HG02623 (cell line): ENCODE results near the gene RET.
A peak's percentile ranks its signal among the peaks of the same experiment; 100 is the strongest.

Experiments
- ATAC-seq: cut with Tn5 transposase; IDR thresholded peaks from one replicate; pipeline ENCODE4 v1.9.1; 2021; ENCODE audit warnings: moderate library complexity; ENCODE audit not compliant: unreplicated experiment

Gene RET

GRCh38 chr10:43119416-43120115 lies 42.7 kb downstream of the RET start:
- no peak for ATAC-seq

- ATAC-seq = no peak
These were observed 43.5 kb downstream of the RET start for GRCh38 chr10:43120116-43120928.

GRCh38 chr10:43120929-43121314 lies 44.1 kb downstream of the RET start:
- peak; percentile 89 for ATAC-seq

GRCh38 chr10:43121444-43121843 lies 44.6 kb downstream of the RET start:
- ATAC-seq = no peak

DNA sequence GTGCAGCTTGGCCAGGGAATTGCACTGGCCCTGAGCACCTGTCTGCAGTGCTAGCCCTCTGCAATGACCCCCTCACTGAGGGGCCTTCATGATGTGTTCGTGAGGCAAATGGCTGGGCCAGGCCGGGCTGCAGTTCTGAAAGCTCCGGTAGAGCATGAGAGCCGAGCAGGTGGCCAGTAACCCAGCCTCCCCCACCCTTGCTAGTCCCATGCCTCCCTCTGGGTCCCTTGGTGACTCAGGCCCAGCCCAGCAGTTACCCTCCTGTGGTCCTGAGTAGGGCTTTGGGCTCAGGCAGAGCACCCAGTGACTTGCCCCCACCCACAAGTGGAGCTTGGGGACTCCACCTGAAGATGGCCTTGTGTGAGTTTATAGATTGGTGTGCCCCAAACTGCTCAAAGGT lies 45.2 kb downstream of the RET start:
- ATAC-seq = no peak

- ATAC-seq = no peak
These were observed 46.0 kb downstream of the RET start for GRCh38 chr10:43122826-43123225.

GRCh38 chr10:43123361-43124093 lies 46.7 kb downstream of the RET start:
- no peak for ATAC-seq

- no peak for ATAC-seq
These were observed 47.2 kb downstream of the RET start for GRCh38 chr10:43124094-43124521.

- no peak for ATAC-seq
These were observed 47.9 kb downstream of the RET start for GRCh38 chr10:43124574-43125273.

DNA sequence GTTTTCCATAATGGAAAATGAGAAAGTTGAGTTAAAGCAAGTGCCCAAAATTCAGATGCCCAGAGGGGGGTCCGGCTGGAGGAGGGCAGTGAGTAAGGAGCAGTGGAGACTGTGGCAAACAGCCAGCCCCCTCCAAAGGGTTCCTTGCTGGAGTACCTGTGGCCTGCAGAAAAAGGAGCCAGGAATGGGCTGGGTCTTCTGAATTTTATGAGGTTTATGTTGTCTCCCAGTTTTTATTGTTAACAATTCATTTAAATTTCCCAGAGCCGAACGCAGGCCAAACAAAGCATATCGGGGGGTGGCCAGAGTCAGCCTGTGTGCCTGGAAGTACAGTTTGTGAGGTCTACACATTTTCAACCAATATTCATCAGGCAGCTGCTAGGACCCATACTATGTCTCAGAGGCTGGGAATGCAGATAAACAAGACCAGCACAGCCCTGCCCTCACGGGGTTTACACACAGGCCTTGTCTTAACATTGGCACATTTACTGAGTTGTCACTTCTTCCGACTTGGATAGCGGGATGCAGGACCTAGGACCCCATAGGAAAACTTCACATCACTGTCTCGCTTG lies 48.5 kb downstream of the RET start:
- ATAC-seq = no peak

DNA sequence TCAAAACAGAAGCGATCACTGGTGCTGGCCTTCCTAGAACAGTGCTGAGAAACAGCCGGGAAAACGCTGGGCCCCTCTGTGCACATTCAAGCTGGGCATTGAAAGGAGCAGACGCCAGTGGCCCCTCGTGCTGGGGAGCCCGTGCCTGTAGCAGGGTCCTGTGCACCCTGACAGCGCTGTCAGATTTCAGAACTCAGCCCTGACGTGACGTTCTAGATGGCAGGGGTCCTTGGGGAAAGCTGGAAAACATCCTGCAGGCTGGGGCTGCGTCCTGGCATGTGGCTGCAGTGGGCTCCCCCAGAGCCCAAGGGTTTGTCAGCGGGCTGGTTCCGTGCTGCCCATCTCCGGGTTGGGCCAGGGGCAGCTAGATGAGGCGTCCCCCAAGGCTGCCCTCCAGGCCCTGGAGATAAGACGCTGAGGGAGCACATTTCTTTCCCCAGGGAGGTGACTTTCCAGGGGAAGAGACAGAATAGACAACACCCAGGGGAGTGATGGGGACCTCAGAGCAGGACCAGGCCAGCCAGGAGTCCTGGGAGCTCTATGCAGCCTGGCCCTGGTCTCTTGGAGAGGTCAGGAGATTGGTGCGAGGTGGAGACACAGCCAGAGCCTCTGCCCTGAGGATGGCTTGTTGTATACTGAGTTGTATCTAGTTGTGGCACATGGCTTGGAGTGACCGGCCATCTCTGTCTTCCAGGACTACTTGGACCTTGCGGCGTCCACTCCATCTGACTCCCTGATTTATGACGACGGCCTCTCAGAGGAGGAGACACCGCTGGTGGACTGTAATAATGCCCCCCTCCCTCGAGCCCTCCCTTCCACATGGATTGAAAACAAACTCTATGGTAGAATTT lies 49.2 kb downstream of the RET start:
- no peak for ATAC-seq

DNA sequence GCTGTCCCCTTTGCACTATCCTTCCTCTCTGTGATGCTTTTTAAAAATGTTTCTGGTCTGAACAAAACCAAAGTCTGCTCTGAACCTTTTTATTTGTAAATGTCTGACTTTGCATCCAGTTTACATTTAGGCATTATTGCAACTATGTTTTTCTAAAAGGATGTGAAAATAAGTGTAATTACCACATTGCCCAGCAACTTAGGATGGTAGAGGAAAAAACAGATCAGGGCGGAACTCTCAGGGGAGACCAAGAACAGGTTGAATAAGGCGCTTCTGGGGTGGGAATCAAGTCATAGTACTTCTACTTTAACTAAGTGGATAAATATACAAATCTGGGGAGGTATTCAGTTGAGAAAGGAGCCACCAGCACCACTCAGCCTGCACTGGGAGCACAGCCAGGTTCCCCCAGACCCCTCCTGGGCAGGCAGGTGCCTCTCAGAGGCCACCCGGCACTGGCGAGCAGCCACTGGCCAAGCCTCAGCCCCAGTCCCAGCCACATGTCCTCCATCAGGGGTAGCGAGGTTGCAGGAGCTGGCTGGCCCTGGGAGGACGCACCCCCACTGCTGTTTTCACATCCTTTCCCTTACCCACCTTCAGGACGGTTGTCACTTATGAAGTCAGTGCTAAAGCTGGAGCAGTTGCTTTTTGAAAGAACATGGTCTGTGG lies 50.0 kb downstream of the RET start:
- ATAC-seq = no peak

- no peak for ATAC-seq
These were observed 50.6 kb downstream of the RET start for GRCh38 chr10:43127442-43127841.

DNA sequence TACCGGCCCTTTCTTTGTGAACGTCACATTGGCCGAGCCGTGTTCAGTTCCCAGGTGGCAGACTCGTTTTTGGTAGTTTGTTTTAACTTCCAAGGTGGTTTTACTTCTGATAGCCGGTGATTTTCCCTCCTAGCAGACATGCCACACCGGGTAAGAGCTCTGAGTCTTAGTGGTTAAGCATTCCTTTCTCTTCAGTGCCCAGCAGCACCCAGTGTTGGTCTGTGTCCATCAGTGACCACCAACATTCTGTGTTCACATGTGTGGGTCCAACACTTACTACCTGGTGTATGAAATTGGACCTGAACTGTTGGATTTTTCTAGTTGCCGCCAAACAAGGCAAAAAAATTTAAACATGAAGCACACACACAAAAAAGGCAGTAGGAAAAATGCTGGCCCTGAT lies 51.5 kb downstream of the RET start:
- ATAC-seq = no peak

DNA sequence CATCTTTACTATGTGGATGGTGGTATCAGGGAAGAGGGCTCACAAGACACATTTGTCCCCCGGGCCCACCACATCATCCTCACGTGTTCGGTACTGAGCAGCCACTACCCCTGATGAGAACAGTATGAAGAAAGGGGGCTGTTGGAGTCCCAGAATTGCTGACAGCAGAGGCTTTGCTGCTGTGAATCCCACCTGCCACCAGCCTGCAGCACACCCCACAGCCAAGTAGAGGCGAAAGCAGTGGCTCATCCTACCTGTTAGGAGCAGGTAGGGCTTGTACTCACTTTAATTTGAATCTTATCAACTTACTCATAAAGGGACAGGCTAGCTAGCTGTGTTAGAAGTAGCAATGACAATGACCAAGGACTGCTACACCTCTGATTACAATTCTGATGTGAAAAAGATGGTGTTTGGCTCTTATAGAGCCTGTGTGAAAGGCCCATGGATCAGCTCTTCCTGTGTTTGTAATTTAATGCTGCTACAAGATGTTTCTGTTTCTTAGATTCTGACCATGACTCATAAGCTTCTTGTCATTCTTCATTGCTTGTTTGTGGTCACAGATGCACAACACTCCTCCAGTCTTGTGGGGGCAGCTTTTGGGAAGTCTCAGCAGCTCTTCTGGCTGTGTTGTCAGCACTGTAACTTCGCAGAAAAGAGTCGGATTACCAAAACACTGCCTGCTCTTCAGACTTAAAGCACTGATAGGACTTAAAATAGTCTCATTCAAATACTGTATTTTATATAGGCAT lies 52.3 kb downstream of the RET start:
- peak; percentile 75 for ATAC-seq

DNA sequence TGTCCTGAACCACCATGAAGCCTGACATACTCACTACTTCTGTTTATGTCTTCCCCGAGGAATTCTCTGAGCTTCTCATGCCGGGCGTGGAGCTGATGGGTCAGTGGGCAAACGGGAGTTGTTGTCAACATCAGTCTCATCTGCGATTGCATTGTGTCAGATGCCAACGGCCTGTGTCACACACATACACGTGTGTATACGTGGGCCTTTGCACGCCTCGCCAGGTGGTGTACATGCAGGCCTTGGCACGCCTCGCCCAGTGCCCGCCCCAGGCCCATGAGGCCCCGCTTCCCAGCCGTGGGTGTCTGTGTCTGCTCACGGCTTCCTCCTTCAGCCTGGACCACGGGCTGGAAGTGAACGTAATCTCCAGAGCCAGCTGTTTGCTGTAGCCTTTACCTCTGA lies 53.9 kb downstream of the RET start:
- ATAC-seq = no peak

DNA sequence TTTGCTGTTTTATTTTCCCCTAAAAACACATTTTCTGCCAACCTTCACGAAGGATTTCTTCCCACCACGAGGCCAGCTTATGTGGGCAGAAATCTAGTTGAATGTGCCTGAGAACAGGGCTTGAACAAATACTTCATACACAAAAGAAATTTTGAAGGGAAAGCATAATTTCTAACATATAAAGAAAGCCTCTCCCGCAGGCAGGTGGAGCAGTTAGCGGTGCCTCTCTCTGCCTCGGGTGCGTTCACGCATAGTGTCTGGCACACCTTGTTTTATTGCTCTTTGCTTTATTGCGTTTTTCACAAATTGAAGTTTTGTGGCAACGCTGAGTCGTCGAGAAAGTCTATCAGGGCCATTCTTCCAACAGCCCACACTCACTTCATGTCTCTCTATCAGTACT lies 54.4 kb downstream of the RET start:
- no peak for ATAC-seq

- ATAC-seq = no peak
These were observed 55.0 kb downstream of the RET start for GRCh38 chr10:43131906-43132305.
